HepG2 (cell line): ENCODE measurements around the gene LCORL.

Experiments
- CBX5 ChIP-seq: sonication (generic); formaldehyde crosslinking; IDR thresholded peaks from 2 replicates; pipeline ENCODE4 v1.4.0; 2020; ENCODE audit warnings: missing genetic modification reagents, borderline replicate concordance
- CEBPB ChIP-seq: IDR thresholded peaks from 2 replicates; pipeline ENCODE4 v1.6.1; 2011; ENCODE audit warnings: low read depth, low read length, improper control_type of control experiment, borderline replicate concordance
- CTCF ChIP-seq: sonication (generic); formaldehyde crosslinking; IDR thresholded peaks from 2 replicates; pipeline ENCODE4 v1.5.0; 2020; ENCODE audit warnings: mild to moderate bottlenecking, missing genetic modification reagents, moderate library complexity
- EZH2 ChIP-seq: conservative IDR thresholded peaks from 2 replicates; pipeline ENCODE4 v1.6.1; 2012; ENCODE audit warnings: mild to moderate bottlenecking, low read depth, low read length, moderate library complexity
- GABPB1 ChIP-seq: IDR thresholded peaks from 2 replicates; pipeline ENCODE4 v1.6.1; 2016; ENCODE audit warnings: mild to moderate bottlenecking, missing genetic modification reagents, moderate library complexity, missing compliant biosample characterization
- HNRNPUL1 ChIP-seq: fragments of 200-400 bp; formaldehyde crosslinking; IDR thresholded peaks from 2 replicates; pipeline ENCODE4 v1.6.1; 2017; ENCODE audit warnings: low read depth, mild to moderate bottlenecking, low read length, moderate library complexity
- MIER2 ChIP-seq: IDR thresholded peaks from 2 replicates; pipeline ENCODE4 v1.6.1; 2016; ENCODE audit warnings: missing biosample characterization, missing genetic modification reagents
- POLR2A ChIP-seq, 2 experiments: IDR thresholded peaks; 2 replicates each; pipeline ENCODE4 v1.6.1; 2011; ENCODE audit warnings: low read depth in 2 of 2, low read length in 2 of 2, mild to moderate bottlenecking in 1 of 2, moderate library complexity in 1 of 2; ENCODE audit not compliant: insufficient read depth in 1 of 2
- SP2 ChIP-seq: sonication (generic); formaldehyde crosslinking; IDR thresholded peaks from 2 replicates; pipeline ENCODE4 v1.5.1; 2020; ENCODE audit warnings: mild to moderate bottlenecking, missing genetic modification reagents
- ZFX ChIP-seq: sonication (generic); formaldehyde crosslinking; IDR thresholded peaks from 2 replicates; pipeline ENCODE4 v1.4.0; 2020; ENCODE audit warnings: mild to moderate bottlenecking, low read depth, missing genetic modification reagents, moderate library complexity
- ZNF101 ChIP-seq: sonication (generic); formaldehyde crosslinking; IDR thresholded peaks from 2 replicates; pipeline ENCODE4 v1.4.0; 2020; ENCODE audit warnings: mild to moderate bottlenecking, low read depth, missing genetic modification reagents, borderline replicate concordance
- ZNF512 ChIP-seq: sonication (generic); formaldehyde crosslinking; IDR thresholded peaks from 2 replicates; pipeline ENCODE4 v1.4.0; 2020; ENCODE audit warnings: mild to moderate bottlenecking, missing genetic modification reagents
- TF ChIP-seq, protein P1 (sequence below): sonication (generic); formaldehyde crosslinking; IDR thresholded peaks from 2 replicates; pipeline ENCODE4 v1.8.0; 2022; ENCODE audit warnings: low read depth, missing genetic modification reagents

DNA sequence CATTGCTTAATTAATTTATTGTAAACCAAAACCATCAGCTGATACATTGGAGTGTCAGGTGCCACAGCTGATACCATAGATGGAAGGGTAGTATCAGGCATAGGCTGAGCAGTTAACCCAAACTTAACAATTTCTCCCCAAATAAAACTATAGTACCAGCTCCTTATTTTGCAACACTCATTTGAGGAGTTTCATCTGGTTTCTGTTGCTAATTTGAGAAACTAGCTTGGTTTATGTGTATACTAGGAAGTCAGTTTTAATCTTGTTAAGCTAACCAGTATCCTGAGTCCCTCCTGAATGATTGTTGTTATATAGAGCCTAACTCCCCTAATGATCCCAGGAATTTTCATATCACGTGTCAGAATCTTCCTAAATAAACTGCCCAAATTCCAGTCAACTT is 223.7 kb downstream of the LCORL start:
- no peak for TF ChIP-seq HNRNPUL1
- no peak for TF ChIP-seq CTCF
- no peak for TF ChIP-seq ZNF101
- no peak for TF ChIP-seq CEBPB
- no peak for TF ChIP-seq CBX5
- TF ChIP-seq ZNF512 (CRISPR knock-in tag): no peak
- TF ChIP-seq EZH2: no peak
- TF ChIP-seq, protein P1, sequence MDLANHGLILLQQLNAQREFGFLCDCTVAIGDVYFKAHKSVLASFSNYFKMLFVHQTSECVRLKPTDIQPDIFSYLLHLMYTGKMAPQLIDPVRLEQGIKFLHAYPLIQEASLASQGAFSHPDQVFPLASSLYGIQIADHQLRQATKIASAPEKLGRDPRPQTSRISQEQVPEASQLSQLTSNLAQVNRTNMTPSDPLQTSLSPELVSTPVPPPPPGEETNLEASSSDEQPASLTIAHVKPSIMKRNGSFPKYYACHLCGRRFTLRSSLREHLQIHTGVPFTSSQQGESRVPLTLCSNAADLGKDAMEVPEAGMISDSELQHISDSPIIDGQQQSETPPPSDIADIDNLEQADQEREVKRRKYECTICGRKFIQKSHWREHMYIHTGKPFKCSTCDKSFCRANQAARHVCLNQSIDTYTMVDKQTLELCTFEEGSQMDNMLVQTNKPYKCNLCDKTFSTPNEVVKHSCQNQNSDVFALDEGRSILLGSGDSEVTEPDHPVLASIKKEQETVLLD (CRISPR knock-in tag): no peak
- TF ChIP-seq POLR2A (IDR thresholded peaks at IDR 0.05; ENCODE audit: insufficient read depth in 1 of 2, low read depth in 2 of 2, low read length in 2 of 2): no peak
- TF ChIP-seq ZFX (CRISPR knock-in tag): no peak
- no peak for TF ChIP-seq GABPB1 (CRISPR knock-in tag)
- TF ChIP-seq SP2 (CRISPR knock-in tag): no peak
- no peak for TF ChIP-seq MIER2
